Tracheal epithelial cell (primary cell): Measurements from ENCODE around the gene ERVK3-1. TPM values are rescaled to one million over a fixed set of nuclear protein-coding genes. Genes with fewer than 3 reads are reported as not detected.

Experiments
- total RNA-seq: library from RNA; depleted of rRNA; stranded (reverse); fragments of >200 nt; gene quantifications from 2 replicates; pipeline ENCODE4 v1.2.1, GENCODE V29; 2014

Gene ERVK3-1
- total RNA-seq = 25.8 and 30.4 TPM in 2 replicates

GRCh38 chr19:58305065-58305931 lies at the start of gene ERVK3-1:
ERVK3-1 (plus strand) TSS chr19:58305377; CDS start chr19:58312169, 6,792 bp downstream.

GRCh38 chr19:58278541-58279041 lies 26.6 kb upstream of the ERVK3-1 start, which contains the start of gene ZNF8:
ZNF8 (plus strand) TSS chr19:58278955; CDS start chr19:58279082, 127 bp downstream.

GRCh38 chr19:58326914-58327726 lies 21.9 kb downstream of the ERVK3-1 start, which contains the start of gene ZSCAN22:
ZSCAN22 (plus strand) TSS chr19:58326994; CDS start chr19:58334803, 7,809 bp downstream.

GRCh38 chr19:58352760-58353671 lies 47.8 kb downstream of the ERVK3-1 start, which contains the start of gene A1BG:
A1BG (minus strand) TSS chr19:58353492; CDS start chr19:58353437, 55 bp downstream.

GRCh38 chr19:58362272-58362994 lies 57.3 kb downstream of the ERVK3-1 start, which contains the start of gene ZNF497:
ZNF497 (minus strand) TSS chr19:58362751; CDS start chr19:58357635, 5,116 bp downstream.

Other genes with a start within 250 kb of the ERVK3-1 start
- 1.5 and 1.7 TPM in 2 replicates for gene ZNF135, start 246.1 kb upstream of the ERVK3-1 start, total RNA-seq
- gene ZSCAN18, start 207.1 kb upstream of the ERVK3-1 start, total RNA-seq = 44.1 and 55.2 TPM in 2 replicates
- gene ZNF329, start 154.6 kb upstream of the ERVK3-1 start, total RNA-seq = 10.1 and 13.6 TPM in 2 replicates
- gene ZNF274, start 122.3 kb upstream of the ERVK3-1 start, total RNA-seq = 25.8 and 30.3 TPM in 2 replicates
- gene ZNF544, start 76.5 kb upstream of the ERVK3-1 start, total RNA-seq = 58.0 and 70.1 TPM in 2 replicates
- gene ZNF8, start 26.4 kb upstream of the ERVK3-1 start, total RNA-seq = 3.9 and 4.3 TPM in 2 replicates
- 2.2 and 2.6 TPM in 2 replicates for gene ZSCAN22, start 21.6 kb downstream of the ERVK3-1 start, total RNA-seq
- gene A1BG, start 48.1 kb downstream of the ERVK3-1 start, total RNA-seq = 4.8 TPM in 1 of 2 replicates, not detected in the other
- 1.9 and 2.1 TPM in 2 replicates for gene ZNF497, start 57.4 kb downstream of the ERVK3-1 start, total RNA-seq
- gene ZNF837, start 75.7 kb downstream of the ERVK3-1 start, total RNA-seq = 1.9 and 6.6 TPM in 2 replicates
- 3,310 and 4,284 TPM in 2 replicates for gene RPS5, start 81.9 kb downstream of the ERVK3-1 start, total RNA-seq
- 0.48 and 3.0 TPM in 2 replicates for gene RNF225, start 90.3 kb downstream of the ERVK3-1 start, total RNA-seq
- 10.6 and 10.9 TPM in 2 replicates for gene ZNF584, start 103.3 kb downstream of the ERVK3-1 start, total RNA-seq
- 4.0 and 5.5 TPM in 2 replicates for gene ZNF132, start 134.8 kb downstream of the ERVK3-1 start, total RNA-seq
- 8.1 and 10.4 TPM in 2 replicates for gene ZNF324B, start 146.2 kb downstream of the ERVK3-1 start, total RNA-seq
- 8.3 and 15.4 TPM in 2 replicates for gene ZNF324, start 161.7 kb downstream of the ERVK3-1 start, total RNA-seq
- gene ZNF446, start 171.0 kb downstream of the ERVK3-1 start, total RNA-seq = 4.3 and 4.7 TPM in 2 replicates
- 7.5 and 11.1 TPM in 2 replicates for gene SLC27A5, start 206.6 kb downstream of the ERVK3-1 start, total RNA-seq
- gene ZBTB45, start 214.4 kb downstream of the ERVK3-1 start, total RNA-seq = 3.6 and 4.7 TPM in 2 replicates
- gene TRIM28, start 238.7 kb downstream of the ERVK3-1 start, total RNA-seq = 301 and 311 TPM in 2 replicates
- gene CHMP2A, start 249.7 kb downstream of the ERVK3-1 start, total RNA-seq = 92.1 and 101 TPM in 2 replicates